ENCODE results near the gene DGKD.
A peak's percentile ranks its signal among the peaks of the same experiment; 100 is the strongest.
"Not testable (repeated sequence)": the region's sequence is repeated elsewhere in the genome, so short reads cannot be mapped to it uniquely, and the experiment has no call there.

DGKD gene

GRCh38 chr2:233386382-233387041 lies 32.2 kb downstream of the DGKD start:
- no peak for DNase-seq (ENCODE audit: low read depth in 2 of 2)

- DNase-seq (ENCODE audit: low read depth in 2 of 2): no peak
These were observed 32.9 kb downstream of the DGKD start for GRCh38 chr2:233387225-233387624.

GRCh38 chr2:233387667-233388528 lies 33.6 kb downstream of the DGKD start:
- no peak for DNase-seq (ENCODE audit: low read depth in 2 of 2)

DNA sequence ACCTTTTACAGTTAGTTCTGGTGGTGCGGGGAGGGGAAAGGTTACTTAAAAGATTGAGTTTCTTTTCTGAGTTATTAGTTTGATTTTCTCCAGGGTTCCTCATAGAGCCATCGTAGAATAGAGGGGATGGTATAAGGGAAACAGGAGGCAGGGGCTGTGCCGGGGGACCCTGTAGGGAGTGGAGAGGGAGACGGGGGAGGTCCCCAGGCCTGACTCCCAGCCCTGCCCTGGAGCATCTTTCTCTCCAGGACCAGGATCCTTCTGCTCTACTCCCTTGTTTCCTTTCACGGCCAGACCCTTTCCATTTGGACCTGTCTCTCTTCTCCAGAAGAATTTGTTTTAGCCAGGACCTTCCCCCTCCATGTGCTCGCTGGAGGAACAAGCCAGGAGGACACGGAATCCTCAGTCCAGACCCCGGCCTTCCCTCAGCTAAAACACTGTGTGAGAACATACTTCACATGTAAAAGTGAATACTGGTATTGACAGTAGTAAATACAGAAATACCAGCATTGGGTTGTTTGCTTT lies 35.4 kb downstream of the DGKD start:
- DNase-seq (ENCODE audit: low read depth in 2 of 2): no peak

GRCh38 chr2:233395687-233396086 lies 41.4 kb downstream of the DGKD start:
- no peak for DNase-seq (ENCODE audit: low read depth in 2 of 2)

DNA sequence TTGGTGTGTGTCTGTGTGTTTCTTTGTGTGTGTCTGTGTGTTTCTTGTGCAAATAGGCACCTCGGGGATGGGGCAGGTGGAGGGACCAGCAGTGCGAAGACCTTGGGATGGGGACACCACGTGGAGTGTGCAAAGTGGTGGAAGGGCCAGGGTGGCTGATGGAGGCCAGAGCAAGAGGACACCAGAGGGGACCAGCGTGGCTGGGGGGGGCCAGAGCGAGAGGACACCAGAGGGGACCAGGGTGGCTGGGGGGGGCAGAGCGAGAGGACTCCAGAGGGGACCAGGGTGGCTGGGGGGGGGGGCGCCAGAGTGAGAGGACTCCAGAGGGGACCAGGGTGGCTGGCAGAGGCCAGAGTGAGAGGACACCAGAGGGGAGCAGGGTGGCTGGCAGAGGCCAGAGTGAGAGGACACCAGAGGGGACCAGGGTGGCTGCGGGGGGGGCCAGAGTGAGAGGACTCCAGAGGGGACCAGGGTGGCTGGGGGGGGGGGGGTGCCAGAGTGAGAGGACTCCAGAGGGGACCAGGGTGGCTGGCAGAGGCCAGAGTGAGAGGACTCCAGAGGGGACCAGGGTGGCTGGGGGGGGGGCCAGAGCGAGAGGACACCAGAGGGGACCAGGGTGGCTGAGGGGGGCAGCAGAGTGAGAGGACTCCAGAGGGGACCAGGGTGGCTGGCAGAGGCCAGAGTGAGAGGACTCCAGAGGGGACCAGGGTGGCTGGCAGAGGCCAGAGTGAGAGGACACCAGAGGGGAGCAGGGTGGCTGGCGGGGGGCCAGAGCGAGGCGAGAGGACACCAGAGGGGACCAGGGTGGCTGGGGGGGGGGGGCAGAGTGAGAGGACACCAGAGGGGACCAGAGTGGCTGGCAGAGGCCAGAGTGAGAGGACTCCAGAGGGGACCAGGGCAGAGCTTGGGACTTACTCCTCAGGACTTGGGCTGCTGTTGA lies 42.7 kb downstream of the DGKD start:
- not testable (repeated sequence) for DNase-seq (ENCODE audit: low read depth in 2 of 2)

DNA sequence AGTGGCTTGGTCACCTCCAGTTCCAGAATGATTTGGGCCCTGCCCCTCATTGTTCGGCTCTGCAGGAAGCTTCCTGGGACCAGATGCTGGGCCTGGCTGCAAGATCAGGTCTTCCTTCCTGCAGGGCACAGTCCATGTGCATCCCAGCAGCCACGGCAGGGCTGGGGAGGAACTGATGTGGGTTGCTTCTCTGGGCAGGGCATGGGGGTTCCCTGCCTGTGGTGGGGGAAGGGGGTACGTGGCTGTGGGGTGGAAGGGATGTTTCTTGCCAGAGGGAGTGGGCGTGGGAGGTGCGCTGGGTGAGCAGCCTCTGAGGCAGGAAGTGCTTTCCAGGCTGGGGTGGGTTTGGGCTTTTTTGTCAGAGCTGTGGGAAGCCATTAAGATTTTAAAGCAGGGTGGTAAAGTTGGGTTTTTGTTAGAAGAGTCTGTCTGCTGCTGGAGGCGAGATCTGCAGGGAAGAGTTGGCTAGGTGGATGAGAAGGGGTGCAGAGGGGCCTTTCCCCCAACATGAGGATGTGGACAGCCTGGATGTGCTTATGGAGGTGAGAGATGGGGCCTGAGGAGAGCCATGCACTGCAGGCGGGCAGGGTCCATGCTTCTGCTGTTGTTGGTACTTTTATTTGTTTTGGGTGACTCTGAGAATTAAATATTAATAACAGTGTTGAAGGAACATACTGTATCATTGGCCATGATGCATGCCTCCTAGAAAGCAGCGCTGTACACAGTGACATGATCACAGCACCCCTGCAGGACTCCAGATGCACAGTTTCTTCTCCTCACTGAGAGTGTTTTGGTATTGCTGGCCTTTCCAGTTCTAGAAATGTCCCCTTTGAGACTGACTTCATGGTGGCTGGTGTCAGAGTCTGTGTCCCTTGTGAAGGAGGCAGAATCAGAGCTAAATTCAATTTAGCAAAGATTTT lies 45.3 kb downstream of the DGKD start:
- DNase-seq (ENCODE audit: low read depth in 2 of 2): no peak

GRCh38 chr2:233400341-233400740 lies 46.0 kb downstream of the DGKD start:
- no peak for DNase-seq (ENCODE audit: low read depth in 2 of 2)

DNA sequence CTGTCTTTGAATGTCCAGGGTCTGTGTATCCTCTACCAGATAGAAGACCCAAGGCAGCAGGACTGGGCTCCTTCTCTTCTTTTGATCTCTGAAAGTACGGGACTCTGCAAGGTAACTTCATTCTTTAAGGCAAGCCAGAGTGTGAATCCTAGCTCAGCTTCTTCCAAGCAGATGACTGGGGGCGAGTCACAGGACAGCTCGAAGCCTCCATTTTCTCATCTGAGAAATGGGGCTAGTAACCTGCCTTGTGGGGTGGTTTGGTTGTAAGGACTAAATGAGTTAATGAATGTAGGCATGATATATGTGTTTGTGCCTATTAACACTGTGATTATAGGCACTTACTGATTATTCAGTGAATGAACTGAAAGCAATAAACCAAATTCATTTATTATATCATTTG lies 46.7 kb downstream of the DGKD start:
- DNase-seq (ENCODE audit: low read depth in 2 of 2): no peak

DNA sequence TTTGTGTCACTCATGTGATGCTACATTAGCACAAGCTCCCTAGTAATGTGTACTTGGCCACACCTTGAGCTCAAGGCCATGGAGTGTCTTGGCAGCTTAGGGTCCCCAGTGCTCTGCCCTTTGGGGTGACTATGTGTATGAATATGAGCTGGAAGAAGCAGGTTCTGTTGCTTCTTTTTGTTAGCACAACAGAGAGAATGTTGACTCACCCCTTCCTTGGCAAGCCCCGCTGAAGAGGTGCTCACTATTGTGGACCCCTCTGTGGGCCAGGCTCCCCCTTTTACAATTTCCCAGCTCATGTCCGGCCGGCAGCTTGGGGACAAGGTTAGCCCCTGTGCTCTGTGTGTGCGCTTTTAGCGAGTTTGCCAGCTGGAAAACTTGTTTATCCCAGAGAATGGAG lies 48.1 kb downstream of the DGKD start:
- no peak for DNase-seq (ENCODE audit: low read depth in 2 of 2)

GRCh38 chr2:233402789-233403188 lies 48.5 kb downstream of the DGKD start:
- no peak for DNase-seq (ENCODE audit: low read depth in 2 of 2)

DNA sequence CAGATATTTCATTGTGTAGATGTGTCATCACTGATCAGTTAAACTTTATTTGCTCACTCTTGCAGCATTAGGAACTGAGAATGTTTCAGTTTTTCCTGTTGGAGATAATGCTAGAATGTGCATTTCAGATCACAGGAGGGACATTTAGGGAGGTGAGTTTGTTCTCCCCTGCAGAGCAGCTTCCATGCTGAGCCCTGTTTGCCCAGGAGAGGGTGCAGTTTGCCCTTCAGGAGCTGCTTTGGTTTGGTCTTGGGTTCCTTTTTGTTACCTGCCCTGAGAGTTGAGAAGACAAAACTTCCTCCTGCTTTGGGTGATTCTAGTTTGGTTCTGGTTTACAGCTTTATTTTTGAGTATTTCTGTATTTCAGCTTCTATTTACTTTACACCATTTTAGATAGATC lies 49.9 kb downstream of the DGKD start:
- DNase-seq (ENCODE audit: low read depth in 2 of 2): peak in 1 of 2 experiments; percentile 33

DNA sequence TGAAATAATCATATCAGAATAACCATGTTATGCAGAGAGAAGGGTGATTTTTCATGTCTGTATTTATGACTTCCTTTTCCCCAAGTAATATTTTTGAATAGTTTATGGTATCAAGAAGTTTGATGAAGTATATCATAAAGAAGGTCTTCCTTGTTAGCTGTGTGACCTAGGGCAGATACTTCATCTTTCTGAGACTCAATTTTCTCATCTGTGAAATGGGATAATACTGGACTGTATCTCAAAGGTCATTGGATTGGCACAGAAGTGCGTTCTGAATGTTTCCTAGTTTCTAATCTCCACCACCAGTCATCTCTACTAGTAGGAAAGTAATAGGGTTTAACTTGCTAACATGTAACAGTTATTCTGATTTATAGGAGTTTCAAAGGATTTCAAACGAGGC lies 52.6 kb downstream of the DGKD start:
- no peak for DNase-seq (ENCODE audit: low read depth in 2 of 2)

- DNase-seq (ENCODE audit: low read depth in 2 of 2): no peak
These were observed 53.5 kb downstream of the DGKD start for GRCh38 chr2:233407771-233408181.

- no peak for DNase-seq (ENCODE audit: low read depth in 2 of 2)
These were observed 54.3 kb downstream of the DGKD start for GRCh38 chr2:233408366-233409285.

DNA sequence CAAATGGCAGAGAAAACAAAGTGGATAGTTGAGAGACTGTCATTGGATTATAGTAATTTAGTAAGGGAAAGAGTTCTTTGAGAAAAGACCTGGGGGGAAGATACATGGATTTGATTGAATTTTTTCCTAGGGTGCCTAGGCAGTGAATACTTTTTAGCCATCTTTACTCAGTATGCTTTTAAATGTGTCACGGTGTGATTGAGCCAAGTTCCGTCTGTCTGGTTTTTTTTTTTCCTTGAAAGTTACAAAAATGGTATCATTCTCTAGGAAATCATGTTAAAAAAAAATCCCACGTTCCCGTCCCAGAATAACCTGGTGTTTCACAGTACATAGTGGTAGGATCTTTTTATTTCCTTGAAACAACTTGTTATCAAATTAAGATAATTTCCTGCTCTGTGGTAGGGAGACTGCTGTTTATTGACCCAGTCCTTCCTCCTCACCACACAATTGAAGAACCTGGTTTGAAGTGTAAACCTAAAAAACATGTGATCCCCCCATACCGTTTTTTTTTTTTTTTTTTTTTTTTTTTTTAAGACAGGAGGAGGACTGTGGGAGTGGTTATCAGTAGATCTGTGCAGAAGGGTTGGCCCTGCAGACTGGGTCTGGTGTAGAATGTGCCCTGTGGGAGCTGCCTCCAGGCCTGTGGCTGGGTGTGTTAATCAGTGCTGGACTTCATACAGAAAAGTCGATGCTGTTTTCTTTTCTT lies 55.1 kb downstream of the DGKD start:
- DNase-seq (ENCODE audit: low read depth in 2 of 2): no peak

DNA sequence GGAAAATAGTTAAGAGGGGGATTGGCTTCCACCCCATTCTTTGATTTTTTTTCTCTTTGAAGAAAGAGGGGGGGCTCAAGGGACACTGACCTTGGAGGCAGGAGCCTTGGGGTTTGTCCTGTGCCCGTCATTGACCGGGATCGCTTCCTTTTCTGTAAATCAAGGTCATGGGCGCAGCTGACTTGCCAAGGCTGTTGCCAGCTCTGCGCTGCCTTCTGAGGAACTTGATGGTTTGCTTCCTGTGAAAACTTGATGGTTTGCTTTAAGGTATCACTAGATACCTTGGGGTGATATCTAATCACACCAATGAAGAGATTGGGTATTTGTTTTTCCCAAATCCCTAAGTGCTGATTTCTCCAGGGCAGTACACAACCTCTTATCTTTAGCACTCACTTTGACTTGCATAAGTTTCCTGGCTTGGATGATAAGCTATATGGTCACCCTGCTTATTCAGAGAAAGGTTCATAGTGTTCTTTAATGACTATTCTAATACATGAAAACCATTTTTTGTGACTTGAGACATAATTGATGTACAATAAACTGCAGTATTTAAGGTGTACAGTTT lies 56.0 kb downstream of the DGKD start:
- DNase-seq (ENCODE audit: low read depth in 2 of 2): no peak

DNA sequence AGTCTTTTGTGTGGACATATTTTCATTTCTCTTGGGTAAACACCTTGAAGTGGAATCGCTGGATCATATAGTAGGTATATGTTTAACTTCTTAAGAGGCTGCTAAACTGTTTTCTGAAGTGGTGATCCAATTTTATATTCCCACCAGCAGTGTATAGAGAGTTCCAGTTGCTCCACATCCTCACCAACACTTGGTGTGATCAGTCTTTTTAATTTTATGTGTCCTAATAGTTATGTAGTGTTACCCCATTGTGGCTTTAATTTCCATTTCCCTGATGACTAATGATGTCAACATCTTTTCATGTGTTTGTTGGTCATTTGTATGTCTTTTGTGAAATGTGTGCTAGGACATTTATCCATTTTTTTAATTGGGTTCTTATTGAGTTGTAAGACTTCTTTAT lies 56.9 kb downstream of the DGKD start:
- DNase-seq (ENCODE audit: low read depth in 2 of 2): no peak

DNA sequence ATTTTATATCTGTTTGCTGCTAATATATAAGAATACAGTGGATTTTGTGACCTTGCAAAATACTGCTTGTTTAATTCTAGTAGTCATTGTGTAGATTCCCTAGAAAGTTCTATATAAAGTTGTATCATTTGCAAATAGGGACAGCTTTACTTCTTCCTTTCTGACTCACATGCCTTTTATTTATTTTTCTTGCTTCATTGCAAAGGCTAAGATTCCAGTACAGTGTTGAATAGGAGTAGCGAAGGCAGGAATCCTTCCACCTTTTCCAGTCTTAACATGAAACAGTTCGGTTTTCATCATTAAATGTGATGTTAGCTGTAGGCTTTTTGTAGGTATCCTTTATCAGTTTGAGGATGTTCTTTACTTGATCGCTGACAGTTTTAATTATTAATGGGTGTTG lies 58.1 kb downstream of the DGKD start:
- no peak for DNase-seq (ENCODE audit: low read depth in 2 of 2)

All from stimulated activated CD4-positive, alpha-beta T cell treated with anti-CD3 and anti-CD28 coated beads, Interleukin-12 subunit alpha, Interleukin-12 subunit beta, amount 100 ng/mL, for 24 hours (primary cell).